Activated T-cell treated with anti-CD3 and anti-CD28 coated beads for 4 hours (primary cell): Measurements from ENCODE around the gene CRY2.

Source experiments
- DNase-seq: peaks from one replicate; pipeline ENCODE4 v3.0.0-alpha.2; 2020

CRY2 gene

GRCh38 chr11:45919806-45920530 lies 72.7 kb downstream of the CRY2 start:
- DNase-seq = no peak

- no peak for DNase-seq
Measured at GRCh38 chr11:45920531-45921477, 73.5 kb downstream of the CRY2 start.

DNA sequence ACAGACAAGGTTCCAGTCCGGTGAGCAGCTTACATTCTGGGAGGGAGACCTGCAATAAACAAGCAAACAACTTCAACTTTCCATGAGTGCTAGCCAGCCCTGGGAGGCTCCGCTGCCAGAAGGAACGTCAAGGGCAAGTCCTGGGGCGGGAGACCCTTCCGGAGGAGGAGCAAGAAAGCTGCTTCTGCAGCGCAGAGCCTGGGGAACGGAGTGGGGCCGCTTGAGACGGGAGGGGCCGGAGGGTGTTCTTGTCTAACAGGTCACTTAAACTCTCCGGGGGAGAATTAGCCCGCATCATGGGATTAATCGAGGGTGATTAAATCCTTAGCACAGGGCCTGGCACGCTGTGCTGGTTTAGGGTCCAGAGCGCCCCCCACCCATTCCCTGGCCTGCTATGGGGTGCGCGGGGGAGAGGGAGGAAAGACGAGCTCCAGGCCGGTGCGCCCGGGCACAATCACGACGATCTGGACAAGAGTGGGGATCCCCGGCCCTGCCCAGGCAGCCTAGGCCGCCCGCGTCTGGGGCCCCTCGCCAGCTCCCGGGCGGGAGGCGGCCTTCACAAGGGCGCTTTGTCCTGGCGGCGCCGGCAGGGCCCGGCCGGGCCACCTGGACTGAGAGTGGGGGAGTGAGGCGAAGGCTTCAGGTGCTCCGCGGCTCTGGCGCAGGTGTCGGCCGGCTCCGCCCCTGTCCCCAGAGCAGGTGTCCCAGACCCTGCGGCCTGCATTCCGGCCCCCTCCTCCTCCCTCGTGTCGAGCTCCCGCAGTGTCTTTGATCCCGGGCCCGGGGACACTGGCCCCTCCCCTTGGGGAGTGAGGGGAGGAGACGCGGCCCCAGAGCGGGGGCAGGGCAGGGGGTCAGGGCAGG lies 74.5 kb downstream of the CRY2 start:
- DNase-seq = no peak

GRCh38 chr11:45922425-45923082 lies 75.3 kb downstream of the CRY2 start, which contains the start of gene LARGE2:
Gene LARGE2 (plus strand): TSS chr11:45922656. CDS start chr11:45922883, 227 bp downstream.
- no peak for DNase-seq

DNA sequence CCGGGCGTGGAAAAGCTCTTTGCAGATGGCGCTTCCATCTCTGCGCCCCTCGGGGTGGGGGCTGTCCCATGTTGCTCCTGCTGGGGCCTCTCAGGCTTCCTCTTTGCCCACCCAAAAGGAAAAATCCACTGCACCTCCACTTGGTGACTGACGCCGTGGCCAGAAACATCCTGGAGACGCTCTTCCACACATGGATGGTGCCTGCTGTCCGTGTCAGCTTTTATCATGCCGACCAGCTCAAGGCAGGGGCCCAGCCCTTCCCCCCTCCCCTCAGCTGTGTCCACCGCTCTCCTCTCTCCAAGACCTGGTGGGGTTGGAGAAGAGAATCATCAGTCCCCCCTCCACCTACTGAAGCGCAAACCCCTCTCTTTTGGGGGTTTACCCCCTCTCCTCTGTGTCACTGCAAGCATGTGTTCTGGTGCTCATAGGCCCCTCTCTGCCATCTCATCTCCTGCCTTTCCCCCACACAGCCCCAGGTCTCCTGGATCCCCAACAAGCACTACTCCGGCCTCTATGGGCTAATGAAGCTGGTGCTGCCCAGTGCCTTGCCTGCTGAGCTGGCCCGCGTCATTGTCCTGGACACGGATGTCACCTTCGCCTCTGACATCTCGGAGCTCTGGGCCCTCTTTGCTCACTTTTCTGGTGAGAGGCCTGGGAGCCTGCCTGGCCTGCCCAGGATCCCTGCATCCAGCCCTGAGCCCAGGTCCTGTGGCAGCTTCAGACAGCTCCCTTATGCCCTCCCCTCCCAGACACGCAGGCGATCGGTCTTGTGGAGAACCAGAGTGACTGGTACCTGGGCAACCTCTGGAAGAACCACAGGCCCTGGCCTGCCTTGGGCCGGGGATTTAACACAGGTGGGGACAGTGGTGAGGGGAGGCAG lies 77.0 kb downstream of the CRY2 start:
- DNase-seq = no peak

- DNase-seq = no peak
Measured at GRCh38 chr11:45924927-45925326, 77.7 kb downstream of the CRY2 start.

DNA sequence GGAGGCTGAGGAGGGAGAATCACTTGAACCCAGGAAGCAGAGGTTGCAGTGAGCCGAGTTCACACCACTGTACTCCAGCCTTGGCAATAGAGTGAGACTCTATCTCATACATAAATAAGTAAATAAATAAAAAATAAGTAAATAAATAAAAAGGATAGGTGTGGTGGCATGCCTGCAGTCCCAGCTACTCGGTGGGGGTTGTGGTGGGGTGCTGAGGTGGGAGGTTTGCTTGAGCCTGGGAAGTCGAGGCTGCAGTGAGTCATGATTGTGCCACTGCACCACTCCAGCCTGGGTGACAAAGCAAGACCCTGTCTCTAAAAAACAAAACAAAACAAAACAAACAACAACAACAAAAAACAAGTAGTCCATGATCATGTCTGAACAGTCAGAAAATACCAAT lies 78.3 kb downstream of the CRY2 start:
- no peak for DNase-seq

- DNase-seq = no peak
Measured at GRCh38 chr11:45926001-45926401, 78.7 kb downstream of the CRY2 start.

DNA sequence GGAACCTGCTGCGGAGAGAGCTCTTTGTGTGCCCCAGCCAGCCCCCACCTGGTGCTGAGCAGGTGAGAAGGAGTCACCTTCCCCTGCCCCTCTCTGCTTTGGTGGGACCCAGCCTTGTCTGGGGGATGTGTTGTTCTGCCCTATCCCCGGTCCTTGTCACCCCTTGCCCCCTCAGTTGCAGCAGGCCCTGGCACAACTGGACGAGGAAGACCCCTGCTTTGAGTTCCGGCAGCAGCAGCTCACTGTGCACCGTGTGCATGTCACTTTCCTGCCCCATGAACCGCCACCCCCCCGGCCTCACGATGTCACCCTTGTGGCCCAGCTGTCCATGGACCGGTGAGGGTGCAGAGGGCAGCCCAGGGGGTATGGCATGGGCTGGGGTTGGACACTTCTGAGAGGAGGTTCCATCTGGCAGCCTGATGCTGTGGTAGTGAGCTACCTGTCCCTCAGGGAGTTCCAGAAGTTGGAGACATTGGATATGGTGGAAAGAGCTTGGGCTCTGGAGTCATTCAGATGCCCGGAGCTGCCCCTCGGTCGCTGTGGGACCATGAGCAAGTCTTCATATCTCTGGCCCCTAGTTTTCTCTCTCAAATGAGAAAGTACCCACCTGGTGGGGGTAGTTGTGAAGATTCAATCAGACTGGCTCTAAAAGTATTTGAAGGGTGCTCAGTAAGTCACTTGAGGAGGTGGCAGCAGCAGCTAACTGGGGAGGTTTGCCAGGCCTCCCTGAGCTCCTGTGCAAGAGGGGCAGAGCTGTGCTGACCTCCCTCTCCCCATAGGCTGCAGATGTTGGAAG lies 79.5 kb downstream of the CRY2 start:
- no peak for DNase-seq

DNA sequence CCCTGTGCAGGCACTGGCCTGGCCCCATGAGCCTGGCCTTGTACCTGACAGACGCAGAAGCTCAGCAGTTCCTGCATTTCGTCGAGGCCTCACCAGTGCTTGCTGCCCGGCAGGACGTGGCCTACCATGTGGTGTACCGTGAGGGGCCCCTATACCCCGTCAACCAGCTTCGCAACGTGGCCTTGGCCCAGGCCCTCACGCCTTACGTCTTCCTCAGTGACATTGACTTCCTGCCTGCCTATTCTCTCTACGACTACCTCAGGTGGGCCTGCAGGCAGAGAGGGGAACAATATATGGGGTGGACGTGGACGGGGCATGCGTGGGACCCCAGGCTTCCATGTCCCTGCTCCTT lies 80.0 kb downstream of the CRY2 start:
- no peak for DNase-seq

GRCh38 chr11:45927684-45928413 lies 80.6 kb downstream of the CRY2 start:
- DNase-seq = no peak

DNA sequence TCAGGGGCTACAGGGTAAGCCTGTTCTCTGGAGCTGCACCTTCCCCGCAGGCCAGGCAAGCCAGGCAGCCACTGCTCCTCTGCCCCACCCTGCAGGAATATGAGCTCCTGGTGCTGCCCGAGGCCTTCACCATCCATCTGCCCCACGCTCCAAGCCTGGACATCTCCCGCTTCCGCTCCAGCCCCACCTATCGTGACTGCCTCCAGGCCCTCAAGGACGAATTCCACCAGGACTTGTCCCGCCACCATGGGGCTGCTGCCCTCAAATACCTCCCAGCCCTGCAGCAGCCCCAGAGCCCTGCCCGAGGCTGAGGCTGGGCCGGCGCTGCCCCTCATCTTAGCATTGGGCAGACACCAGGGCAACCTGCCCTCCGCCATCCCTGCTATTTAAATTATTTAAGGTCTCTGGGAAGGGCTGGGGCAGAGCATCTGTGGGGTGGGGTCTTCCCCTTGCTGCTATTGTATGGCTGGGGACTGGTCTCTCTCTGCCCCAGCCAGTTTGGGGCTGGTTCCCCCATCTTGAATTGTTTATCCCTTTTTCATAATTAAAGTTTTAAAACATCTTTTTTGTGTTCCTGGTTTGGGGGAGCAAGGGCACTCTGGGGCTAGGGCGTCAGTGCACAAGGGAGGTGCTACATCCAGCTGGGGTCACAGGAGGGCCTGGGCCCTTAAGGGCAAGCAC lies 81.4 kb downstream of the CRY2 start:
- DNase-seq = no peak

- no peak for DNase-seq
Measured at GRCh38 chr11:45929486-45930030, 82.3 kb downstream of the CRY2 start.

DNA sequence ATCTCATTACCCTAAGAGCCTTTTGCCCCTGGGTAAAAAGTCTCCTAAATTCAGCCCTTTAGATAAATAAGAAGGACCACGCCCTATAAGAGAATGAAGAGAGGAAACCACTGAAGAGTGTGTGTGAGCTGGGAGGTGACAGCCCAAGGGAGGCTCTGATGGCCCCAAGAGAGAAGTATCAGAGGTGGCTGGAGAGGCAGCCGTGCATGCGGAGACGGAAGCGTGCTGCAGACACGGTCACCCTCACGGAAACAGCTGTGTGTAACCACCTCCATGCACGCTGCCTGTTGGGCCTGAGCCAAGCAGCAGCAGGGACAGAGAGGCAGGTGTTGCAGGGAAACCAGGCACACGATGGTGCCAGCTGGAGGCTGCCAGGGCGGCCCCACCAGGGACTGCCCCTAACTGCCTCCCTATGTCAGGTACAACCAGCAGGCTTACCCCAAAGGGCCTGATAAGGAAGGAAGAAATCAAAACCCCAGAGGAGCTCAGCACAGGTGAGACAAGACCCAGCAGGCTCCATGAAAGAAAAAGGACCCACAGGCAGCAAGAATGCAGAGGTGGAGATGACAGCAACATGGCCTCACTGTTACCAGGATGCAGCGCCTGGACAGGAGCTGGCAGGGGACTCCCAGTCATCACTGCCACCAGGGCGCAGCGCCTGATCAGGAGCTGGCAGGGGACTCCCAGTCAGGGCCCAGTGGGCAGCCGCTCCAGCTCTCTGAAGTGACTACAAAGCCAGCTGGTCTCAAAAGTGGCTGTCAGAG lies 82.9 kb downstream of the CRY2 start:
- DNase-seq = no peak

DNA sequence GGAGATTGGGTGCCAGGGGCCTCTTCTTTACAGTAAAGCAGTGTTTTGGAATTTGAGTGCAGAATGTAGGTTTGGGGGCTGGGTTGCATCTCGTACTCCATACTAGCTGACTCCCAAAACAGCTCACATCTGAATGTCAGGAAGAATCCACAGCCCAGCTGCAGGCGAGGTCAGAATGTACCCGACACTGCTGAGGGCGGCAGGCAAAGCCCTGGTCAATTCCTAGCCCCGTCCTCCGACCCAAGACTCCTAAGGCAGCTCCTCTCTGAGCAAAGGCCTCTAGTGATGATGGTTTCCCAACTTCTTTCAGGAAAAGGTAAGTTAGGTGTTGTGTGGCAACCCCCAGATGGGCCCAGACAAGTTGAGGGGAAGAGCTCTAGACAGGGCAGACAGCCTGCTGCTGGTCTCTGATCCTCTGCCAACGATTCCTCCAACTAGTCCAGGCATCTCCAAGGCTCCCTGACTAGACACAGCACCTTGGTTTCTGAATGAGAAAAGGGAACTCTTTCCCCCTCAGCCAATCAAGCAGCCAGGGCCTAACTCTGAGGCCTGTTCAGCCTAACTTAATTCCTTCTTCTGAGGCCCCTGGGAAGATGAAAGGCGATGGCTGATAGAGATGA lies 83.8 kb downstream of the CRY2 start:
- no peak for DNase-seq

GRCh38 chr11:45931739-45932138 lies 84.5 kb downstream of the CRY2 start:
- DNase-seq = no peak

DNA sequence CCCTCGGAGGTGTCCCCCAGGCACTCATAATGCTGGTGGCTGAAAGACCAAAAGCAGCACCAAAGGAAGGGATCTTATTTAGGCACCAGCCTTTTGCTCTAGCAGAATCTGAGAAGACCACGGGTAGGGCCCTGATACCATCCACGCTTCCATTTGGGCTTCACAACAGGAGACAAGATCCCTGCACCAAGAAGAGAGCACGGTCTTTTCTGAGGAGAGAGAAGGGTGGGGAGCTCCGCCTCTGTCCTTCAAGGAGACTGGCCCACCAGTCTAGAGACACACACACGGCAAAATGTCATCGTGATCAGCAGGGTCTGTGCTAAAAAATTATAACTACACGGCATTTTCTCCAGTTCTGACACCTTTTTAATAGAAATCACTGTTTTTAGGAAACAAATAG lies 84.9 kb downstream of the CRY2 start:
- no peak for DNase-seq
